Epithelial cell of proximal tubule (primary cell): ENCODE data around the gene TSPAN4. TPM values are rescaled to one million over a fixed set of nuclear protein-coding genes. Genes with fewer than 3 reads are reported as not detected.

Experiments used
- DNase-seq: peaks from one replicate; pipeline ENCODE4 v3.0.0-alpha.2; 2011; ENCODE audit warnings: low read depth
- H3K4me3 ChIP-seq: 2 replicates; pipeline ENCODE4 v1.5.1; 2011; ENCODE audit warnings: low read depth, mild to moderate bottlenecking, low read length
- CTCF ChIP-seq: conservative IDR thresholded peaks from 2 replicates; pipeline ENCODE4 v1.5.1; 2012; ENCODE audit warnings: low read depth, mild to moderate bottlenecking, low read length
- total RNA-seq: library from RNA; depleted of rRNA; stranded (reverse); fragments of >200 nt; gene quantifications from 2 replicates; pipeline ENCODE4 v1.2.3, GENCODE V29; 2015

Gene TSPAN4
- total RNA-seq, 1 donor from 2014 or later: 118 TPM

GRCh38 chr11:908273-908672 lies 65.6 kb downstream of the TSPAN4 start:
- no peak overlapping the region for H3K4me3 ChIP-seq
- no peak for DNase-seq
- TF ChIP-seq CTCF: no peak

- DNase-seq: no peak
- peak overlapping the region; percentile 91 for H3K4me3 ChIP-seq
- no peak for TF ChIP-seq CTCF
Measured at GRCh38 chr11:909406-909805, 66.8 kb downstream of the TSPAN4 start.

GRCh38 chr11:910044-910588 lies 67.5 kb downstream of the TSPAN4 start:
- DNase-seq: no peak
- H3K4me3 ChIP-seq: peak overlapping the region; percentile 91
- no peak for TF ChIP-seq CTCF

GRCh38 chr11:910589-911030 lies 68.0 kb downstream of the TSPAN4 start, which contains the start of gene CHID1:
CHID1 (minus strand) TSS chr11:910810; CDS start chr11:904816, 5,994 bp downstream.
- no peak for TF ChIP-seq CTCF
- no peak for DNase-seq

GRCh38 chr11:911031-911889 lies 68.6 kb downstream of the TSPAN4 start:
- no peak for TF ChIP-seq CTCF
- peak overlapping the region; percentile 91 for H3K4me3 ChIP-seq
- peak; percentile 39 for DNase-seq

More at GRCh38 chr11:910589-911030, 68.0 kb downstream of the TSPAN4 start, which contains the start of gene CHID1:
- peak within 1 kb of the TSS; percentile 91 for H3K4me3 ChIP-seq

GRCh38 chr11:911890-912219 lies 69.2 kb downstream of the TSPAN4 start:
- DNase-seq: no peak
- no peak for TF ChIP-seq CTCF
- peak overlapping the region; percentile 91 for H3K4me3 ChIP-seq
